Measurements from ENCODE around the gene GTF3C5.
A peak's percentile ranks its signal among the peaks of the same experiment; 100 is the strongest.

The GTF3C5 gene

DNA sequence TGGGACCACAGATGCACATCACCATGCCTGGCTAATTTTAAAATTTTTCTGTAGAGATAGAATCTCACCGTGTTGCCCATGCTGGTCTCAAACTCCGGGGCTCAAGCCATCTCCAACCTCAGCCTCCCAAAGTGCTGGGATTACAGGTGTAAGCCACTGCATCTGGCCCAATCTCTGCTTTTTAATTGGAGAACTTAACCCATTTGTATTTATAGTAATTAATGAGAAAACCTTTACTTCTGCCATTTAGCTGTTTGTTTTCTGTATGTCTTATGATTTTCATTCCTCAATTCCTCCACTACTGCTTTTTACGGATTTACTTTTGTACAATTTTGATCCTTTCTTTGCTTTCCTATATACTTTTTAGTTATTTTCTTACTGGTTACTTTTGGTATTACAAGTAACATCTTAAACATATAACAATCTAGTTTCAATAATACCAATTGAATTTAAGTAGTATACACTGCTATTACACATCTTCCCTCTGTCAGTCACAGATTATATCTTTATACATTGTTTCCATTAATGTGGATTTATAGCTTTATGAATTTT, 64.1 kb downstream of the GTF3C5 start:
- no peak for DNase-seq

DNA sequence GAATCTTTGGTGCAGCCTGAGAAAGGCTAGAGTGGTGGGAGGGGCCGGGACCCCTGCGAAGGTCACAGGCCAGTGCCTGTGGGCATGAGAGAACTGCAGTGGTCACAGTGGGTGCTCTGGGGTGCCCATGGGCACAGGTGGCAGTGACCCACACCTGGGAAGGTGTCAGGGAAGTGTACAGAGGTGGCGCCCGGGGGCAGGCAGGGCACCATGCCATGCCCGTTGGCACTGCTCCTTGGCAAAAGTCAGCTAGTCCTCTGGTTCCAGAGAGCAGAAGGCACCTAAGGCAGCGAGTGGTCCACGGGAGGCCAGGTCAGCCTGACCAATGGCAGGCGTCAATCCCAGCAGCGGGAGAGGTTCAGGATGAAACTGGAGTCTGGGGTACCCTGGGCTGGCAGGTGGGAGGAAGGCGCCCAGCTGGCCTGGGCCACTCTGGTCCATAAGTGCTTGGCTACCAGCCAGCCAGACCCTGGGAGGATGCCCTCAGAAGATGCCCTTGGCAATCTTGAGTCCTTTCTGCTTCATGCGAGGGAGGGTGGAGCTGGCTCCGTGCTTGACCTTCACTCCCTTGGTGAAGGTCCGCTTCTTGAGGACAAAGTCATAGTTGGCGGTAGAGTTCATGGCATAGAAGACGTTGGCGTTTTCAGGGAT, 67.4 kb downstream of the GTF3C5 start:
- no peak for DNase-seq

DNA sequence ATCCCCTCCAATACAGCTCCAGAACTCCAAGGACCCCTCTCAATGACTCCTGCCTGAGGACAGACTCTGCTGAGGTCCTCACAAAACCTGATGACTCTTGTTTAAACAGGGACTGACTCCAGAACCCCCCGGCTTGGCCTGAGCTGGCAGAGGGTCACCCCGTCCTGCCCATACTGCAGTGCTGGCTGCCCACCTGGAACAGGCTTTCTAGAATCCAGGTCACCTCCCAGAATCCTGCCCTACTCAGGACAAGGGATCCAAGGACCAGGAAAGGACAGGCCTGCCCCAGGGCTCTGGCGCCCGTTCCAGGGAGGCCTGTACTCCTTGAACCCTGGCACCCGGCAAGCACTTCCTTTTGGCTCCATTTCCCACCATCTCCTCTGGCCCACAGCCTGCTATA, 68.1 kb downstream of the GTF3C5 start:
- DNase-seq, result no peak

DNA sequence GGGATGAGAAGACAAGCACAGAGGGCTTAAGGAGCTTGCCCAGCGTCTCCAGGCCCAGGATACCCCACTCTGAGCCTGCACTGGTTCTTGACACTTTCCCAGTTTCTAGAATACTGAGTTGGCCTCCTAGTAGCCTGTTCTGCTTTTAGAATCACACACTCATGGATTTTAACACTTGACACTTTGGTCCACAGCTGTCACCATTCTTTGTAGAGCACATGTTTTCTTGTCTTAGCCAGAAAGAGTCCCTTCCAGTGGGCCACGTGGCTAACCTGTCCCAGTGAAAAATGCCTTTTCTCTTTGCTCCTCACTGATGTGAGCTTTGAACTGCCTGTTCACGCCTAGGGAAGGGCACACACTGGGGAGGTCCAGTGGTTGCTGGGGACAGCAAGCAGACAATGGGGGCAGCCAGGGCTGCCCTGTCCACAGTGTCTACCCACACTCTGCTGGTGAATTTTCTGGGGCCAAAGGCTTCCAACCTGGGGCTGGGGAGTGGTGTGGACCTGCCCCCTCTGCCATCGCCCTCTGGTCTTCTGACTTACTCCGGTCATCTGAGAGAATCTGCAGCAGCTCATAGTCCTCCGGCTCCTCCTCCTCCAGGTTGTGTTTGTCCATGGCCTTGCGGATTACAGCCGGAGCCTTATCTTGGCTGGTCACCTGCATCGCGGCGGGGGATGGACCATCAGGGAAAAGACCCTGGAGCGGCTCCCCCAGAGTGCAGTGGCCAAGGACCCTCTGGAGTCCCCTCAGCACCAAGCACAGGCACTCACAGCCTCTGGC, 69.1 kb downstream of the GTF3C5 start:
- DNase-seq, result no peak

DNA sequence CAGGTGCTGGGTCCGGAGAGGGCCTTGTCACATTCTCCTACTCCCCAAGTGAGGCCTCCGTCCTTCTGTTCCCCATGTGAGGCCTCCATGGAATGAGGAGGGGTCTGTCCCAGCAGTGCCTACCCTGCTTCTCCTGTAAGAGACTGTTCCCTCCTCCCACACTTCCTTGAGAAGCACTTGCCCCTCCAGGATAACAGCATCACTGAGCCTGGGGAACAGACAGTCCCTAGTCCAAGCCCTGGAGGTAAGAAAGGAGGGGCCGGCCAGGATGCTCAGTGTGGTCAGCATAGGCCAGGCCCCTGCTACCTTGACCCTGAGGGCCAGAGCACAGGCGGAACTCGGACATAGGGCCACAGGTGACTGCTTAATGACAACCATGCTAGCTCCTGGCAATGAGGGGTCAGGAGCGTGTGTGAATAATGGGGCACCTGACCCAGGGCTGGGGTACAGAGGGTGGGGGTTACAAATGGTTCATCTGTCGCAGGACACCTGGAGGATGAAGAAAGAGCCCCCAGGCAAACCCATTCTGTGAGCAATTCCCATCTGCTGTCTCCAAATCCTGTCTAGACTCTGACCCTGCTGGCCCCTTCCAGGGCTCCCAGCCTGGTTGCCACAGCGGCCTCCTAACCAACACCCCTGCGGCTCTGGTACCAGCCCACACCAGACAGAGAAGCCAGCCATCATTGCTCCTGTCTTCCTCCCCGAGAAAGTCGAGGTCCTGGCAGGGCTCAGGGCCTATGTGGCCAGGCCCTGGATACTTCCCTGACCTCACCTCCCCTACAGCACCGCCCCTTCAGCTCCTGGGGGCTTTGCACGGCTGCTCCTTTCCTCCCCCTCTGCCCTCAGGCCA, 69.9 kb downstream of the GTF3C5 start:
- no peak for DNase-seq

DNA sequence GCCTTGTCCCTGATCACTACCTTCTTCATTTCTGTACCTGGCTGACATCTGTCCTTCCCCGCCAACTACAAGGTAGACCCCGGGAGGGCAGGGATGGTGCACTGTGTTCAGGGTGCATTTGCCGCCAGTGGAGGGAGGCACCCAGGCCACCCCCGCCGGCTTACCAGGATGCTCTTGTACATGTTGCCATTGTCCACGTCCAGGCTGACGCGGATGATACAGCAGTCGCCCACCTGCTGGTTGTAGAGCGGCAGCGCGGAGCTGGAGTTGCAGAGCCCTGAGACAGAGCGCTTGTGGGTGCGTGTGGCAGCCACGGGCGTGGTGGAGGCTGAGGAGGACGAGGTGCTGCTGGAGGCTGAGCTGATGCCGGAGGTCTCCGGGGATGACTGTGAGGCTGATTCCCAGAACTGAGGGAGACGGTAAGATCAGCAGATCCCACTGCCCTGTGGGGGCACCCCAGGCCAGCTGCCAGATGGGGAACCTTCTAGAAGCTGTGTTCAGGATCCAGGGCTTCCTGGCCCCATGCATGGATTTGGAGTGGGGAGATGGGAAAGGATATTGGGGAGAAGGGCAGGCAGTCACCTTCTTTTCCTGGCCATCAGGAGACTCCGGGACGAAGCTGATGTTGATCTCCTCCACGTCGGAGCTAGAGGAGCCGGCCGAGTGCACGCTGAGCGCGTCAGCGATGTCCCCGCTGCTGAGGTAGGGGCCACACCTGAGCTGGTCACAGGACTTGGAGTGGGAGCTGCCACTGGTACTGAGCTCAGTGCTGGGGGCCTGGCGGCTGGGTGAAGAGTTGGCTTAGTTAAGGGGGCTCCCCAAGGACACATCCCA, 70.8 kb downstream of the GTF3C5 start:
- no peak for DNase-seq

DNA sequence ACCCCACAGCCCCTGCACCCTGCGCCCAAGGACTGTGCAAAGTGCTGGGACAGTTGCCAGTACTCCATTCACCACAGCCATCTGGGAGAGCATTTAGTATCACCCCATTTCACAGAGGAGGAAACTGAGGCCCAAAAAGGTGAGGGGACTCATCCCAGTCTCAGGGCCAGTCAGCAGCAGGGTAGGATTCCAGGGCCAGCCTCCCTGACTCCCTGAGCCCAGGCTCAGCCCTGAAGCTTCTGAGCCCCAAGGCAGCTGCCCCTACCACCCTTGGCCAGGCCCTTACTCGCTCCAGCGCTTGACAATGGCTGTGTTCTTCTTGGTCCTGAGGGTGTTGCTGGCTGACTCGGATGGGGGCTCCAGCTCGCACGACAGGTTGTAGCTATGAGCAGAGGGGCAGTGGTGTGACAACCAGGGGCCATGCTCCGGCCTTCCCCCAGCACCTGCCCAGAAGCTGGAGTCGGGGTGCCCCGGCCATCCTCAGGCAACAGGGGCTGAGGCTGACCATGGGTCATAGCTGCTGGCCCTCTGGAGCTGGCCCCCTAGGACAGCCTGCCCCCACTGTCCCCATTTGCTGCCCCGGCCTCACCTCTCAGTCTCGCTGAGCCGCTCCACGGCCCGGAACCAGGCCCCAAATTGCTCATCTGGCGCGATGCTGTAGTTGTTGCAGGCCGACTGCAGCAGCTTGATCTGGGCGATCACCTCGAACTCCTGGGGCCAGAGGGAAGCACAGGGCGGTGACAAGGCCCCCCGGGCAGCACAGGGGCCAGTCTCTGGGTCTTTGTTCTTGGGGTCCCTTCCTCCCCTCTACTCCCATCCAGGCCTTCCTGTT, 71.6 kb downstream of the GTF3C5 start:
- no peak for DNase-seq

DNA sequence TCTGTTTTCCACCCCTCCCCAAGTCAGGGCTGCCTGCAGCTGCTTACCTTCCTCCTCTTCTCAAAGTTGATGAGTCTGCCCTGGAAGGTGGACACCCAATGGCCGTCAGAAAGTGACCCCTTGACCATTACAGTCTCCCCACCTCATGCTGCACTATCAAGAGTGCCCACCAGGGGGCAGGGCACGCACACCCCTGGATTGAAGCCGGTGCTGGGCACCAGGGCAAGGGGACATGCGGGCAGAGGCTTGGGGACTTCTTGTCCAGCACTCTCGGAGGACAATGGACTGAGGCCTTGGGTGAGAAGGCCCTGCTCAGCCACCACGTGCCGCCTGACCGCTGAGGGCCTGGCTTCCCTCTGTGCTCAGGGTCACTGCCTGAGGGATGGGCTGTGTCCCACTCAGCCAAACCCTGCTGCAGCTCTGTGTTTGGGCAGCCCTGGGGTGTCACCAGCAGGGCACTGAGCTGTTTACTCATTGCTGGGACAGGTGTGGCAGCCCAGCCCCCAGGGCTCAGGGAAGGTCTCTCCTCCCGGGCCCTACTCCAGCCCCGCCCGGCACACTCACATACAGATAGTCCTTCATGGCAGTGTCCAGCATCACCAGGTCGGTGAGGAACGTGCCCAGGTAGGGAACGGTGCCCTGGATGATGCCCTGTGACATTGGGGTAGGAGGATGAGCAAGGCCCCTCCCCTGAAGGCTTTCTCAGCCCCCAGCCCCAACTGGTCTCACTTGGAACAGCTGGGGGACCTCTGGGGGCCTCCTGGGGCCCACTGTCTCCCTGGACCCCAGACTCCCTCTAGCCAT, 72.6 kb downstream of the GTF3C5 start:
- DNase-seq, result peak; percentile 46

DNA sequence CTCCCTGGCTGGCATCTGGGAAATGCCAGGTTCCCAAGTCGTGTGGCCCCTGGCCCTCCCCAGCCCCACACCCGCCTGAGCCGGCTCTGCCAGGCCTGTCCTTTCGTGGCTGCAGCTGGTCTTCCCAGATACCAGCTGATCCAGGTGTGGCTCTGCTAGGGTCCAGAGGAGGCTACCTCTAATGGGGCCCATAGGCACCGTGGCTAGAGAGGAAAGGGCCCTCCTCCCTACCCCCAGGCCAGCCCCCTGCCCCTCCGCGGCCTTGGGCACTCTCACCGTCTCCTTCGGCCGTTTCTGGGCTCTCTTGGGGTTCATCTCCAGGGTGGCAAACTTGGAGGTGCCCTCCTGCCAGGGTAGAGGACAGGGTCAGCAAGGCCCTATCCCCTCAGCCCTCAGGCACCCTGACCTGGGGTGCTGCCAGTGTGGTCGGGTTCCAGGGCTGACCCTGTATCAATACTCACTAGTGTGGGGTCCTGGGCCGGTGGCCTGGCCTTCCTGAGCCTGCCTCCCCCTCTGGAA, 73.2 kb downstream of the GTF3C5 start:
- DNase-seq, result no peak

DNA sequence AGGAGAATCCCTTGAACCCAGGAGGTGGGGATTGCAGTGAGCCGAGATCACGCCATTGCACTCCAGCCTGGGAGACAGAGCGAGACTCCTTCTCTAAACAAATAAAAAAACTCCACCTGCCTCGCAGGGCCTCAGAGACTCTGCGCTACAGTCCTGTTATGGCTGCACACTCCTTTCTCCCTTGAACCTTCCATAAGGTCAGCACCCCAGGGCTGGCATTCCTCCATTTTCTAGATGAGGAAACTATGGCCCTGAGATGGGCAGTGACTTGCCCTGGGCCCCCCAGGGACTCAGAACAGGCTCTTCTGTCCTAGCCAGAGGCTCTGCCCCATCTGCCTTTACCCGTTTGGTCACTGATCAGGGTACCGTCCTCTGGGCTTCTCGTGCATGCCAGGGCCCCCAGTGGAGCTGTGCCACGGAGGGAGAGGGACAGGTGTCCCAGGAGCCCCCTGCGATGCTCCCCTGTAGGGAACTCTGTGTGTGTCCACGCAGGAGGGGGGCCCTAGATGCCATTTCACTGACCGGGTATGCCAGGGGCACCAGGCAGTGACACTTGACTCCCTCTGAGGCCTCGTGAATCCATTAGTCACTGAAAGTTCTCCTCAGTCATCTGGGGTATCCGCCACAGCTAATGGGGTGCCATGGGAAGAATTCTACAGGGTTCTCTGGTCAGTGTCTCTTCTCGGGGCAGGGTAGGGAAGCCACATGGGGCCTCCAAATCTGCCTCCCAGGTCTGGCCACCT, 74.1 kb downstream of the GTF3C5 start:
- no peak for DNase-seq

DNA sequence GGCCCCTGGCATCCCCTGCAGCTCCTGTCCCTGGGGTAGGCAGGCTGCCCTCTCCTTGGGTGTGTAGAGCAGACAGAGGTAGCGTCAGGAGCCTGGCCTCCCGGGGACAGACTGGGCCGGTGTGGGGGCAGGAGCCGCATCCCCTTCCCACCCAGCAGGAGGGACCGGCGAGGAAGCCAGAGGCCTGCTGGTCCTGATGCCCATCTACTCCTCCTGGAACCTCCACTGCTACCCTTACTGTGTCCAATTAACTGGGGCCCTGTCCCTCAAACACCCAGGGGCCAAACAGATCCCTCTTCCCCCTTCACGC, 74.6 kb downstream of the GTF3C5 start:
- DNase-seq, result no peak

DNA sequence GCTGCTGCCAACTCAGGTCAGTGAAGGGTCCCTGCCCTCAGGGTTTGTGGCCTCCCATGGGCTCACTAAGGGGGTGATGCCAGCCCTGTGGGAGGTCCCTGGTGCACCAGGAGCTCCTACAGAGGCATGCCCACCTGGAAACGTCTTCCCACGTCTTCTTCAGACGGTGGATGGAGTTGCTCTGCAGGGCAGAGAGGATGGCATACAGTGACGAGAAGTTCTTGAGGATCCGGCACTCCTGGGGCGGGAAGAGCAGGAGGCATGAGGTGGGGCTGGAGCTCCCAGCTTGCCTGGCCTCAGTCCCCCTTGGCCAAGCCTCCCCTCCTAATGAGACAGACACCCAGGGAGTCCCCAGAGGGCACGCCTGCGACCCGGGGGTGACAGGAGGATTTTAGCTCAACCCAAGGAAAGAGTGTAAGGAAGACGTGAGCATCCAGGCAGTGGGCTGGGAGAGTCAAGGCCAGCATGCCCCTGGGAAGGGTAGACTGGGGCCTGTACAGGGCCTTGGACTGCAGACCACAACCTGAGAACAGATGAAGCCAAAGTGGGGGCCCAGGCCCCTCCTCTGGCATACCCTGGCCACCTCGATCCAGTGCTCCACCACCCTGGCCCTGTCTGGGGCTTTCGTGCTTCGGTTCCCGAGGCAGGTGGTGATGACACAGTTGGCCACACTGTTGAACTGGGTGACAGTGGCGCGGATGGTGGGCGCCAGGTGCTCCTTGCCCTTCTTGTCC, 75.9 kb downstream of the GTF3C5 start:
- DNase-seq, result no peak

DNA sequence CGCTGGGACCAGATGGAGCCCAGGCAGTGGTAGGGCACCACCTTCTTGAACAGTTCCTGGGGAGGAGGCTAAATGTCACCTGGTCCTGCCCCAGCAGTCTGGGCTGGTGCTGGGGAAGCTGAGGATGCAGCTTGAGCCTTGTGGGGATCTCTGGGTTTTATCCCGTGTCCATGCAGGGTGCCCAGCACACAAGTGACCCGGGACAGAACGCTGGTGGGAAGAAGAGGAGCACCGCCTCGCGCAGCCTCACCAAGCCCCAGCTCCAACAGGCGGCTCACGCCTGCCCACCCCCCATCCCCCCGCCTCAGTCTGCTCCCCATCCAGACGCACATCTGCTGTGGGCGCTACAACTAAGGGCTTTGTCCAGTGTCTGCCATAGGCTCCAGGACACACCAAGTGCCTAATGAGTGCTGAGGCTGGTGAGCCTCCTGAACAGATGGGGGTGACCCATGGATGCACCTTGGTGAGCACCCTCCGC, 76.5 kb downstream of the GTF3C5 start:
- no peak for DNase-seq
